Endothelial cell of umbilical vein (primary cell): ENCODE data around the gene PTGER4. TPM values are rescaled to one million over a fixed set of nuclear protein-coding genes. Genes with fewer than 3 reads are reported as not detected.
A peak's percentile ranks its signal among the peaks of the same experiment; 100 is the strongest.

Experiments
- BruUV-seq: library from RNA; stranded (reverse); fragments of 400-500 nt; replicated peaks from 2 replicates; lab custom pipeline; 2021; lab: Mats Ljungman, UMichigan
- CTCF ChIA-PET: fragments of 300-600, 350-600 bp; sonication (Branson Sonifier 250); formaldehyde crosslinking; loops from one replicate; lab custom pipeline; 2021; ENCODE audit warnings: antibody characterized with exemption, inconsistent platforms; lab: Charles Lee
- POLR2A ChIA-PET: fragments of 300-600, 350-600 bp; sonication (Branson Sonifier 250); formaldehyde crosslinking; loops from one replicate; lab custom pipeline; 2021; ENCODE audit warnings: antibody characterized with exemption, inconsistent platforms; lab: Charles Lee
- DNase-seq: peaks from one replicate; pipeline ENCODE4 v3.0.0-alpha.2; 2011; ENCODE audit warnings: low read depth, low spot score
- FAIRE-seq: peaks from 2 replicates; lab custom pipeline; 2011; peaks lifted over from hg19 to GRCh38; lab: Jason Lieb, UNC
- H2AFZ ChIP-seq: 2 replicates; pipeline ENCODE4 v1.6.0; 2012; ENCODE audit warnings: low read depth, low read length, control low read depth, inconsistent platforms
- H3K27ac ChIP-seq: 2 replicates; pipeline ENCODE4 v1.5.1; 2011; ENCODE audit warnings: low read depth, mild to moderate bottlenecking, control low read depth, low read length, moderate library complexity; ENCODE audit not compliant: insufficient read depth
- H3K27me3 ChIP-seq, 2 experiments: 2 replicates each; pipeline versions ENCODE4 v1.6.0 to v1.6.1; 2011; ENCODE audit warnings: low read length in 2 of 2, mixed read lengths in 1 of 2; ENCODE audit not compliant: control insufficient read depth in 2 of 2, insufficient read depth in 2 of 2
- H3K36me3 ChIP-seq, 2 experiments: 2 replicates in 1 of 2; 3 replicates in 1 of 2; pipeline ENCODE4 v1.5.1; 2011; ENCODE audit warnings: low read length in 2 of 2, mild to moderate bottlenecking in 1 of 2, moderate library complexity in 1 of 2; ENCODE audit not compliant: control insufficient read depth in 2 of 2, insufficient read depth in 2 of 2; ENCODE audit errors: extremely low read depth in 1 of 2
- H3K4me1 ChIP-seq: 3 replicates; pipeline ENCODE4 v1.5.1; 2011; ENCODE audit warnings: mild to moderate bottlenecking, low read length; ENCODE audit not compliant: control insufficient read depth, insufficient read depth; ENCODE audit errors: extremely low read depth
- H3K4me2 ChIP-seq: 2 replicates; pipeline ENCODE4 v1.6.1; 2011; ENCODE audit warnings: low read length, control low read depth, mixed read lengths; ENCODE audit not compliant: insufficient read depth
- H3K4me3 ChIP-seq, 3 experiments: fragments of 200-600 bp in 1 of 3; sonication (generic), shearing (Covaris generic) in 1 of 3; replicated peaks in 1 of 3; 2 replicates each; pipeline ENCODE4 v1.5.1; 2011 to 2016; ENCODE audit warnings: control low read depth in 3 of 3, low read length in 3 of 3, mild to moderate bottlenecking in 2 of 3, inconsistent platforms in 1 of 3, low read depth in 1 of 3, moderate library complexity in 1 of 3; ENCODE audit not compliant: insufficient read depth in 1 of 3
- H3K79me2 ChIP-seq: 2 replicates; pipeline ENCODE4 v1.6.0; 2012; ENCODE audit warnings: low read length, inconsistent platforms; ENCODE audit not compliant: control insufficient read depth, insufficient read depth
- H3K9ac ChIP-seq: replicated peaks from 2 replicates; pipeline ENCODE3; 2011; ENCODE audit warnings: low read length, control low read depth; ENCODE audit not compliant: insufficient read depth; ENCODE audit errors: extremely low read depth
- H3K9me1 ChIP-seq: replicated peaks from 3 replicates; pipeline ENCODE4 v1.6.0; 2011; ENCODE audit warnings: mild to moderate bottlenecking, low read length; ENCODE audit not compliant: control insufficient read depth, insufficient read depth; ENCODE audit errors: extremely low read depth
- H3K9me3 ChIP-seq: replicated peaks from 2 replicates; pipeline ENCODE4 v1.5.1; 2012; ENCODE audit warnings: low read length, inconsistent platforms; ENCODE audit not compliant: control insufficient read depth, insufficient read depth
- H4K20me1 ChIP-seq: replicated peaks from 2 replicates; pipeline ENCODE3; 2011; ENCODE audit warnings: mild to moderate bottlenecking, low read length; ENCODE audit not compliant: control insufficient read depth, insufficient read depth; ENCODE audit errors: extremely low read depth
- EZH2 ChIP-seq: IDR thresholded peaks from 2 replicates; pipeline ENCODE4 v1.6.1; 2012; ENCODE audit warnings: borderline replicate concordance, low read depth, mild to moderate bottlenecking, moderate library complexity, low read length, inconsistent platforms; ENCODE audit not compliant: severe bottlenecking
- FOS ChIP-seq: IDR thresholded peaks from 2 replicates; pipeline ENCODE4 v1.6.1; 2011; ENCODE audit warnings: mild to moderate bottlenecking, low read length, moderate library complexity, borderline replicate concordance; ENCODE audit not compliant: insufficient read depth
- GATA2 ChIP-seq: IDR thresholded peaks from 2 replicates; pipeline ENCODE4 v1.7.0; 2011; ENCODE audit warnings: low read depth, mild to moderate bottlenecking, moderate library complexity, mixed read lengths, low read length; ENCODE audit not compliant: insufficient read length, insufficient read depth
- JUN ChIP-seq: IDR thresholded peaks from 2 replicates; pipeline ENCODE4 v1.6.1; 2011; ENCODE audit warnings: borderline replicate concordance, low read depth; ENCODE audit not compliant: insufficient read length, insufficient read depth
- MYC ChIP-seq: IDR thresholded peaks from one replicate; pipeline ENCODE4 v1.6.1; 2011; ENCODE audit warnings: mild to moderate bottlenecking, low read depth, low read length
- POLR2A ChIP-seq: IDR thresholded peaks from 2 replicates; pipeline ENCODE4 v1.6.1; 2012; ENCODE audit warnings: low read depth, mild to moderate bottlenecking, control low read depth, low read length
- POLR2AphosphoS5 ChIP-seq: IDR thresholded peaks from 2 replicates; pipeline ENCODE4 v1.6.1; 2012; ENCODE audit warnings: low read depth, mild to moderate bottlenecking, control low read depth, low read length, moderate library complexity; ENCODE audit not compliant: insufficient read depth
- dilution Hi-C: fragments of 300-500 bp; cut with MboI; formaldehyde crosslinking; loops from one replicate; pipeline ENCODE4 v1.15.0; 2019; ENCODE audit warnings: low sequenced_read_pairs; ENCODE audit not compliant: extremely low pct_ligation_motif_present
- intact Hi-C: fragments of 100-400 bp; cut with micrococcal nuclease; formaldehyde crosslinking; loops from one replicate; pipeline ENCODE4 v1.10.0; 2022
- polyA plus RNA-seq, 4 experiments: library from polyadenylated mRNA; depleted of rRNA in 3 of 4; stranded (reverse) in 3 of 4; unstranded in 1 of 4; fragments of >200 nt; gene quantifications; 2 replicates each; pipeline versions ENCODE4 v1.2.1 to v1.2.3, GENCODE V29; 2011 to 2012; ENCODE audit warnings: missing spikeins in 1 of 4
- total RNA-seq: library from RNA; stranded (reverse); gene quantifications from 2 replicates; pipeline ENCODE4 v1.2.3, GENCODE V29; 2021
- TF ChIP-seq, protein P1 (sequence below), 2 donors: IDR thresholded peaks; 1 replicate in 1 of 2; 2 replicates in 1 of 2; pipeline ENCODE4 v1.5.1; 2011; ENCODE audit warnings: low read length in 2 of 2, mild to moderate bottlenecking in 2 of 2, moderate library complexity in 2 of 2, control low read depth in 1 of 2, inconsistent platforms in 1 of 2, low read depth in 1 of 2; ENCODE audit not compliant: insufficient read depth in 1 of 2; ENCODE audit errors: extremely low read depth in 1 of 2
- TF ChIP-seq, protein P2 (sequence below): IDR thresholded peaks from 2 replicates; pipeline ENCODE4 v1.6.1; 2011; ENCODE audit not compliant: insufficient read depth, insufficient read length

PTGER4 gene
- total and polyA plus RNA-seq, 2 donors (not counting 3 experiments of a cell fraction or from before 2014, with no cell fraction given) = 23.6 to 37.4 TPM

DNA sequence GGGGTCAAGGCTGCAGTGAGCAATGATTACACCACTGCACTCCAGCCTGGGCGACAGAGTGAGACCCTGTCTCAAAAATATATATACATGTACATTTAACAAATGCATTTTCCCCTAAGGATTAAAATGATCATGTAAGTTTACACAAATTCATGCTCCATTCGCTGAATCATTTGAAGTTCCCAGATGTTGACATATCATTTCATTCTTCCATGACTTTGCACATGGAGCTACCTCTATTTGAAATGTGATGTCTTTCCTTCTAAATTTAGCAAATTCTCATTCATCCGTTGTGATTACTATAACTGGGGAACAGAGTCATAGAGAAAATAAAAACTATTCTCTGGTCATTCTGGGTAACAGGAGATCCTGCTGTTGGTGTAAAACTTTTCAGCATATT is 10.6 kb downstream of the PTGER4 start:
- ChIA-PET CTCF (interaction anchor here (0.9 to 3.6 kb wide), 7 partner anchors 9 to 974 kb away, joined by 3 to 32 read pairs (median 6); no protein-coding TSS in a partner anchor), POLR2A (interaction anchor here (2.9 kb wide), 1 partner anchor 11 kb away, joined by 13 read pairs; the partner anchor contains the start of gene PTGER4)
- no peak for FAIRE-seq
- Histone ChIP-seq H3K4me3 (no peak overlapping the region), H2AFZ (no peak overlapping the region), H3K27me3 (no peaks in the 10 kb centered on the region), H3K4me1 (peaks cover 52% of the 10 kb centered on the region), H3K4me2 (peak overlapping the region; percentile 77), H3K36me3 (peaks cover 0 to 26% of the 10 kb centered on the region in 2 experiments), H3K9me3 (no peaks in the 10 kb centered on the region), H3K9ac (no peak overlapping the region), H4K20me1 (no peaks in the 10 kb centered on the region), H3K79me2 (peaks cover 83% of the 10 kb centered on the region), H3K27ac (peak overlapping the region; percentile 83), H3K9me1 (no peaks in the 10 kb centered on the region)
- no TSS peak for BruUV-seq
- intact Hi-C loops (no loop called here), dilution Hi-C loops (no loop called here)
- TF ChIP-seq MYC (no peak), POLR2AphosphoS5 (no peak), GATA2 (no peak), POLR2A (no peak), EZH2 (no peak), JUN (no peak), FOS (no peak)
- TF ChIP-seq, protein P1, sequence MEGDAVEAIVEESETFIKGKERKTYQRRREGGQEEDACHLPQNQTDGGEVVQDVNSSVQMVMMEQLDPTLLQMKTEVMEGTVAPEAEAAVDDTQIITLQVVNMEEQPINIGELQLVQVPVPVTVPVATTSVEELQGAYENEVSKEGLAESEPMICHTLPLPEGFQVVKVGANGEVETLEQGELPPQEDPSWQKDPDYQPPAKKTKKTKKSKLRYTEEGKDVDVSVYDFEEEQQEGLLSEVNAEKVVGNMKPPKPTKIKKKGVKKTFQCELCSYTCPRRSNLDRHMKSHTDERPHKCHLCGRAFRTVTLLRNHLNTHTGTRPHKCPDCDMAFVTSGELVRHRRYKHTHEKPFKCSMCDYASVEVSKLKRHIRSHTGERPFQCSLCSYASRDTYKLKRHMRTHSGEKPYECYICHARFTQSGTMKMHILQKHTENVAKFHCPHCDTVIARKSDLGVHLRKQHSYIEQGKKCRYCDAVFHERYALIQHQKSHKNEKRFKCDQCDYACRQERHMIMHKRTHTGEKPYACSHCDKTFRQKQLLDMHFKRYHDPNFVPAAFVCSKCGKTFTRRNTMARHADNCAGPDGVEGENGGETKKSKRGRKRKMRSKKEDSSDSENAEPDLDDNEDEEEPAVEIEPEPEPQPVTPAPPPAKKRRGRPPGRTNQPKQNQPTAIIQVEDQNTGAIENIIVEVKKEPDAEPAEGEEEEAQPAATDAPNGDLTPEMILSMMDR (IDR thresholded peaks at IDR 0.05; ENCODE audit: extremely low read depth in 1 of 2, insufficient read depth in 1 of 2, low read depth in 1 of 2, low read length in 2 of 2) = no peak
- TF ChIP-seq, protein P2, sequence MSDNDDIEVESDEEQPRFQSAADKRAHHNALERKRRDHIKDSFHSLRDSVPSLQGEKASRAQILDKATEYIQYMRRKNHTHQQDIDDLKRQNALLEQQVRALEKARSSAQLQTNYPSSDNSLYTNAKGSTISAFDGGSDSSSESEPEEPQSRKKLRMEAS = no peak
- no peak for DNase-seq
